H9 (cell line): ENCODE results near the gene IL12B. TPM values are rescaled to one million over a fixed set of nuclear protein-coding genes. Genes with fewer than 3 reads are reported as not detected.

Experiments
- DNase-seq: peaks from one replicate; pipeline ENCODE4 v3.0.0-alpha.2; 2017
- H2AFZ ChIP-seq: one replicate; pipeline ENCODE4 v1.6.1; 2013; ENCODE audit warnings: mild to moderate bottlenecking, low read length, control low read depth, moderate library complexity
- H2AK5ac ChIP-seq: 2 replicates; pipeline ENCODE4 v1.6.1; 2013; ENCODE audit warnings: low read length, control low read depth, mixed read lengths; ENCODE audit not compliant: insufficient read length
- H2BK120ac ChIP-seq: one replicate; pipeline ENCODE4 v1.6.1; 2013; ENCODE audit warnings: low read depth, mild to moderate bottlenecking, low read length, control low read depth, inconsistent platforms; ENCODE audit not compliant: poor library complexity, severe bottlenecking
- H2BK12ac ChIP-seq: 2 replicates; pipeline ENCODE4 v1.6.1; 2013; ENCODE audit warnings: low read length, control low read depth, mixed read lengths, low read depth; ENCODE audit not compliant: insufficient read length
- H2BK15ac ChIP-seq: 2 replicates; pipeline ENCODE4 v1.6.1; 2013; ENCODE audit warnings: low read depth, low read length, control low read depth
- H2BK20ac ChIP-seq: one replicate; pipeline ENCODE4 v1.6.1; 2013; ENCODE audit warnings: low read depth, mild to moderate bottlenecking, low read length, control low read depth, inconsistent platforms; ENCODE audit not compliant: poor library complexity, severe bottlenecking
- H2BK5ac ChIP-seq: 2 replicates; pipeline ENCODE4 v1.6.1; 2013; ENCODE audit warnings: low read length, control low read depth, mixed read lengths; ENCODE audit not compliant: insufficient read length
- H3K14ac ChIP-seq: 2 replicates; pipeline ENCODE4 v1.6.1; 2013; ENCODE audit warnings: low read length, control low read depth; ENCODE audit not compliant: insufficient read depth
- H3K18ac ChIP-seq: 2 replicates; pipeline ENCODE4 v1.6.1; 2013; ENCODE audit warnings: low read depth, mild to moderate bottlenecking, mixed read lengths, low read length, control low read depth; ENCODE audit not compliant: insufficient read length
- H3K23ac ChIP-seq: 2 replicates; pipeline ENCODE4 v1.6.1; 2013; ENCODE audit warnings: low read length, control low read depth, mixed read lengths, low read depth; ENCODE audit not compliant: insufficient read length
- H3K23me2 ChIP-seq: 2 replicates; pipeline ENCODE4 v1.6.1; 2013; ENCODE audit warnings: low read depth, mild to moderate bottlenecking, mixed read lengths, low read length, control low read depth; ENCODE audit not compliant: insufficient read length, poor library complexity, severe bottlenecking
- H3K27ac ChIP-seq: 2 replicates; pipeline ENCODE4 v1.5.1; 2013; ENCODE audit warnings: low read length, control low read depth, mixed read lengths, low read depth; ENCODE audit not compliant: insufficient read length
- H3K27me3 ChIP-seq: 2 replicates; pipeline ENCODE4 v1.6.1; 2013; ENCODE audit warnings: low read length, control low read depth, inconsistent platforms; ENCODE audit not compliant: insufficient read depth
- H3K4ac ChIP-seq: 2 replicates; pipeline ENCODE4 v1.6.1; 2013; ENCODE audit warnings: low read depth, mild to moderate bottlenecking, control low read depth, inconsistent platforms, low read length, moderate library complexity
- H3K4me1 ChIP-seq: 2 replicates; pipeline ENCODE4 v1.6.1; 2013; ENCODE audit warnings: low read length, control low read depth, inconsistent platforms; ENCODE audit not compliant: insufficient read depth
- H3K4me2 ChIP-seq: 2 replicates; pipeline ENCODE4 v1.6.1; 2013; ENCODE audit warnings: low read length, control low read depth, mixed read lengths; ENCODE audit not compliant: insufficient read length, insufficient read depth
- H3K56ac ChIP-seq: 2 replicates; pipeline ENCODE4 v1.6.1; 2013; ENCODE audit warnings: low read depth, mild to moderate bottlenecking, mixed read lengths, low read length, control low read depth; ENCODE audit not compliant: insufficient read length
- H3K79me1 ChIP-seq: 2 replicates; pipeline ENCODE4 v1.6.1; 2013; ENCODE audit warnings: low read depth, mild to moderate bottlenecking, moderate library complexity, low read length, control low read depth, inconsistent platforms; ENCODE audit not compliant: insufficient read depth, poor library complexity, severe bottlenecking
- H3K79me2 ChIP-seq: 2 replicates; pipeline ENCODE4 v1.6.1; 2013; ENCODE audit warnings: low read length, control low read depth, inconsistent platforms; ENCODE audit not compliant: insufficient read depth
- H3K9ac ChIP-seq: 2 replicates; pipeline ENCODE4 v1.6.1; 2013; ENCODE audit warnings: low read length, control low read depth, mixed read lengths; ENCODE audit not compliant: insufficient read length; ENCODE audit errors: extremely low read depth
- H3K9me3 ChIP-seq: one replicate; pipeline ENCODE4 v1.6.1; 2013; ENCODE audit warnings: low read depth, low read length, inconsistent platforms; ENCODE audit not compliant: control insufficient read depth
- H3T11ph ChIP-seq: one replicate; pipeline ENCODE4 v1.6.1; 2013; ENCODE audit warnings: mild to moderate bottlenecking, low read length, control low read depth, inconsistent platforms
- H4K20me1 ChIP-seq: one replicate; pipeline ENCODE4 v1.6.1; 2013; ENCODE audit not compliant: control insufficient read depth, insufficient read length, insufficient read depth
- H4K5ac ChIP-seq: 2 replicates; pipeline ENCODE4 v1.6.1; 2013; ENCODE audit warnings: low read depth, mild to moderate bottlenecking, mixed read lengths, low read length, control low read depth; ENCODE audit not compliant: insufficient read length
- H4K8ac ChIP-seq: replicated peaks from 2 replicates; pipeline ENCODE4 v1.6.1; 2013; ENCODE audit warnings: low read length, control low read depth, mixed read lengths, low read depth; ENCODE audit not compliant: insufficient read length
- H4K91ac ChIP-seq: 2 replicates; pipeline ENCODE4 v1.6.1; 2013; ENCODE audit warnings: low read depth, mild to moderate bottlenecking, moderate library complexity, mixed read lengths, low read length, control low read depth; ENCODE audit not compliant: insufficient read length
- H3K27ac Mint-ChIP-seq, 3 experiments: 2 replicates in 2 of 3; 3 replicates in 1 of 3; pipeline ENCODE4 v1.8.0; 2020 to 2021; ENCODE audit warnings: mixed read lengths in 3 of 3, mild to moderate bottlenecking in 1 of 3, moderate library complexity in 1 of 3
- H3K27me3 Mint-ChIP-seq: 2 replicates; pipeline ENCODE4 v1.8.0; 2021; ENCODE audit warnings: low read depth, mild to moderate bottlenecking, moderate library complexity, mixed read lengths
- H3K36me3 Mint-ChIP-seq, 3 experiments: 2 replicates in 2 of 3; 3 replicates in 1 of 3; pipeline ENCODE4 v1.8.0; 2020 to 2021; ENCODE audit warnings: low read depth in 3 of 3, mixed read lengths in 3 of 3; ENCODE audit not compliant: insufficient read depth in 1 of 3
- H3K4me1 Mint-ChIP-seq, 2 experiments: 2 replicates each; pipeline ENCODE4 v1.8.0; 2020; ENCODE audit warnings: mixed read lengths in 2 of 2
- H3K4me3 Mint-ChIP-seq, 2 experiments: 2 replicates in 1 of 2; 3 replicates in 1 of 2; pipeline ENCODE4 v1.8.0; 2020 to 2021; ENCODE audit warnings: mild to moderate bottlenecking in 2 of 2, mixed read lengths in 2 of 2, moderate library complexity in 1 of 2
- H3K9me3 Mint-ChIP-seq, 2 experiments: 2 replicates in 1 of 2; 3 replicates in 1 of 2; pipeline ENCODE4 v1.8.0; 2020; ENCODE audit warnings: mild to moderate bottlenecking in 2 of 2, mixed read lengths in 2 of 2, moderate library complexity in 1 of 2
- WGBS: extraction: QIAGEN DNeasy Blood & Tissue Kit; methylation state at CpG from one replicate; pipeline ENCODE4 v1.1.7; 2013; ENCODE audit warnings: missing lambda C conversion rate, low lambda C conversion rate, mixed read lengths; ENCODE audit not compliant: insufficient read length; ENCODE audit errors: extremely low coverage; 5-methylcytosine and 5-hydroxymethylcytosine counted together
- total RNA-seq: library from RNA; stranded (reverse); gene quantifications from 2 replicates; pipeline ENCODE4 v1.2.1, GENCODE V29; 2021
- TF ChIP-seq, protein P1 (sequence below): fragments of 200-600 bp; sonication (generic); conservative IDR thresholded peaks from 3 replicates; pipeline ENCODE4 v1.8.0; 2021; ENCODE audit warnings: antibody characterized with exemption, mild to moderate bottlenecking

Gene IL12B
- total RNA-seq, 1 experiment from 2014 or later: not detected

DNA sequence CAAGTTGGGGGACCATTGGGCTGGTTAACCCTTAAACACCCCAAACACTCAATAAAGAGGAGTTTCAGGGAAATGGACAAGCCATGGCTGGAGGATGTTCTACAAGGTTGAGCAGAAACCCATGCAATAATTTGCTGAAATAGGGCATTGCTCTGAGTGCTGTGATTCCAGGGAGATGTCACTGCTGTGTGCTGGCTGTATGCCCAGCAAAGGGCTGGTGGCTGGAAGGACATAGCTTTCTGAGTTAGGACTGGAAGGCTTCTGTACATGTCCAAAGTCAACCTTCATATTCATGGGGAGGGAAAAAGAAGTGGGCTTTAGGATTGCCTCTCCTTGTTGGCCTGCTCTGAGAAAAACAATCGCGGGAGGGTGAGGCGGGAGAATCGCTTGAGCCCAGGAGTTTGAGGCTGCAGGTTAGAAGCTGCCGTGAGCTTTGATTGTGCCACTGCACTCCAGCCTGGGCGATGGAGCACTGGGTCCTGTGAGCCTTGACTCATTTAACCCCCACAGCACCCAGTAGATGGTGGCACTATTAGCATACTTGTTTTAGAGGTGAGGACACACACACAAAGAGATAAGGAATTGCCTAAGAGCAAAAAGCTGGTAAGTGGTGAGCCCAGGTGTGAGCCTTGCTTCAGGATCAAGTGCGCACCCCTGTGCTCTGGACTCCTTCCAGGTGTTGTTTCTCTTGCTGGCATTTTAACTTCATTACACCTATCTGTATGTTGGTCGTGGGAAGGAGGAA, 20.4 kb downstream of the IL12B start:
- no peak overlapping the region for H3K23ac ChIP-seq
- H3K4ac ChIP-seq: no peak overlapping the region
- no peak for DNase-seq
- H3K9ac ChIP-seq: no peak overlapping the region
- TF ChIP-seq, protein P1, sequence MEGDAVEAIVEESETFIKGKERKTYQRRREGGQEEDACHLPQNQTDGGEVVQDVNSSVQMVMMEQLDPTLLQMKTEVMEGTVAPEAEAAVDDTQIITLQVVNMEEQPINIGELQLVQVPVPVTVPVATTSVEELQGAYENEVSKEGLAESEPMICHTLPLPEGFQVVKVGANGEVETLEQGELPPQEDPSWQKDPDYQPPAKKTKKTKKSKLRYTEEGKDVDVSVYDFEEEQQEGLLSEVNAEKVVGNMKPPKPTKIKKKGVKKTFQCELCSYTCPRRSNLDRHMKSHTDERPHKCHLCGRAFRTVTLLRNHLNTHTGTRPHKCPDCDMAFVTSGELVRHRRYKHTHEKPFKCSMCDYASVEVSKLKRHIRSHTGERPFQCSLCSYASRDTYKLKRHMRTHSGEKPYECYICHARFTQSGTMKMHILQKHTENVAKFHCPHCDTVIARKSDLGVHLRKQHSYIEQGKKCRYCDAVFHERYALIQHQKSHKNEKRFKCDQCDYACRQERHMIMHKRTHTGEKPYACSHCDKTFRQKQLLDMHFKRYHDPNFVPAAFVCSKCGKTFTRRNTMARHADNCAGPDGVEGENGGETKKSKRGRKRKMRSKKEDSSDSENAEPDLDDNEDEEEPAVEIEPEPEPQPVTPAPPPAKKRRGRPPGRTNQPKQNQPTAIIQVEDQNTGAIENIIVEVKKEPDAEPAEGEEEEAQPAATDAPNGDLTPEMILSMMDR: no peak
- no CpG with 5 or more reads among the region's 8 CpGs for WGBS
- H3K79me1 ChIP-seq: no peaks in the 10 kb centered on the region
- H4K5ac ChIP-seq: no peak overlapping the region
- H3K56ac ChIP-seq: no peak overlapping the region
- no peak overlapping the region for H2BK120ac ChIP-seq
- H2BK15ac ChIP-seq: no peak overlapping the region
- H3K27me3 ChIP-seq: no peaks in the 10 kb centered on the region; the same call in 1 of the 2 replicates
- peak overlapping the region; percentile 31 for H3K4me2 ChIP-seq
- Mint-ChIP-seq H3K27ac (no peak overlapping the region), H3K27me3 (peaks cover 54% of the 10 kb centered on the region), H3K9me3 (no peaks in the 10 kb centered on the region), H3K4me3 (peak overlapping the region; percentile 51 to 65; a peak in 4 of 5 replicates), H3K4me1 (peaks cover 11 to 15% of the 10 kb centered on the region in 2 experiments), H3K36me3 (no peaks in the 10 kb centered on the region)
- H3K4me1 ChIP-seq: no peaks in the 10 kb centered on the region
- H3K14ac ChIP-seq: no peak overlapping the region; the same call in 1 of the 2 replicates
- no peak overlapping the region for H2BK20ac ChIP-seq
- H4K20me1 ChIP-seq: no peaks in the 10 kb centered on the region
- H3K18ac ChIP-seq: no peak overlapping the region
- H3T11ph ChIP-seq: no peak overlapping the region
- no peak overlapping the region for H3K27ac ChIP-seq
- no peaks in the 10 kb centered on the region for H3K23me2 ChIP-seq
- H2BK12ac ChIP-seq: no peak overlapping the region
- no peak overlapping the region for H2AK5ac ChIP-seq
- no peak overlapping the region for H2AFZ ChIP-seq
- H2BK5ac ChIP-seq: no peak overlapping the region
- H3K9me3 ChIP-seq: no peaks in the 10 kb centered on the region
- H4K91ac ChIP-seq: no peak overlapping the region
- H3K79me2 ChIP-seq: no peaks in the 10 kb centered on the region
- no peak overlapping the region for H4K8ac ChIP-seq
